ENCODE results near the gene SPATA13.

DNA sequence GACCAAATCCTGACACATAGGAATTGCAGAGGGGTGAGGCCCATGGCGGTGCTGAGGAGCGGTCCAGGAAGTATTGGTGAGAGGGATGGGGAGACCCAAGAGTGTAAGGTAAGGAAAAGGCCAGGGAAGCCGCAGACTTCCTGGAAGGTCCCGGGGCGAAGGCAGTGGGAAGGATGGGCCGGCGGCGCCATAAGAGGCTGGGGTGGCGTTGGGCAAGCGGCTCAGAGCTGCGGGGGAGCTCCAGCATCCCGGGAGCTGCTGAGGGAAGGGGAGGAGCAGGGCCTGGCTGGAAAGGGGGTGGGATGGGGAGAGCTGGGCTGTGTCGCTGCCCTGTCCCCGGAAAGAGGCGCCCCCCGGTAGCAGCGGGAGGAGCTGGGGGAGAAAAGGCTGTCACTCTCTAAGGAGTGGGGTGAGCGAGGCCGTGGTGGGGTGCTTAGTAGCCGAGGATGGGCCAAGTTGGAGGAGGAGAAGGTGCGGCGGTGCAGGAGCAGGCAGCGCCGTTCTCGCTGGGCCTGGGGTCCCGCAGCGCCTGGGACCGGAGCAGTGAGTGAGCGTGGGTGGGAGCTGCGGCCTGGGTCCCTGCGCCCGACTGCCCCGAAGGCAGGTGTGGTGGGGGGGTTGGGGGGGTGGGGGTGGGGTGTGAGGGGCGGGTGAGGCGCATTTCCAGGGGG lies 179.6 kb downstream of the SPATA13 start:
- TF ChIP-seq POLR2AphosphoS5 (IDR thresholded peaks at IDR 0.05; ENCODE audit: low read depth, low read length) (no peak), SIN3A (IDR thresholded peaks at IDR 0.05; ENCODE audit: borderline replicate concordance, insufficient read depth, low read length) (no peak)
- TF ChIP-seq, protein P1, sequence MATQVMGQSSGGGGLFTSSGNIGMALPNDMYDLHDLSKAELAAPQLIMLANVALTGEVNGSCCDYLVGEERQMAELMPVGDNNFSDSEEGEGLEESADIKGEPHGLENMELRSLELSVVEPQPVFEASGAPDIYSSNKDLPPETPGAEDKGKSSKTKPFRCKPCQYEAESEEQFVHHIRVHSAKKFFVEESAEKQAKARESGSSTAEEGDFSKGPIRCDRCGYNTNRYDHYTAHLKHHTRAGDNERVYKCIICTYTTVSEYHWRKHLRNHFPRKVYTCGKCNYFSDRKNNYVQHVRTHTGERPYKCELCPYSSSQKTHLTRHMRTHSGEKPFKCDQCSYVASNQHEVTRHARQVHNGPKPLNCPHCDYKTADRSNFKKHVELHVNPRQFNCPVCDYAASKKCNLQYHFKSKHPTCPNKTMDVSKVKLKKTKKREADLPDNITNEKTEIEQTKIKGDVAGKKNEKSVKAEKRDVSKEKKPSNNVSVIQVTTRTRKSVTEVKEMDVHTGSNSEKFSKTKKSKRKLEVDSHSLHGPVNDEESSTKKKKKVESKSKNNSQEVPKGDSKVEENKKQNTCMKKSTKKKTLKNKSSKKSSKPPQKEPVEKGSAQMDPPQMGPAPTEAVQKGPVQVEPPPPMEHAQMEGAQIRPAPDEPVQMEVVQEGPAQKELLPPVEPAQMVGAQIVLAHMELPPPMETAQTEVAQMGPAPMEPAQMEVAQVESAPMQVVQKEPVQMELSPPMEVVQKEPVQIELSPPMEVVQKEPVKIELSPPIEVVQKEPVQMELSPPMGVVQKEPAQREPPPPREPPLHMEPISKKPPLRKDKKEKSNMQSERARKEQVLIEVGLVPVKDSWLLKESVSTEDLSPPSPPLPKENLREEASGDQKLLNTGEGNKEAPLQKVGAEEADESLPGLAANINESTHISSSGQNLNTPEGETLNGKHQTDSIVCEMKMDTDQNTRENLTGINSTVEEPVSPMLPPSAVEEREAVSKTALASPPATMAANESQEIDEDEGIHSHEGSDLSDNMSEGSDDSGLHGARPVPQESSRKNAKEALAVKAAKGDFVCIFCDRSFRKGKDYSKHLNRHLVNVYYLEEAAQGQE (IDR thresholded peaks at IDR 0.05; ENCODE audit: insufficient read depth in 1 of 2, low read depth in 2 of 2, low read length in 2 of 2): no peak

Measured in PFSK-1 (cell line).